HepG2 (cell line): Measurements from ENCODE around the gene SLC12A1.

Source experiments
- FOXM1 ChIP-seq: sonication (generic); formaldehyde crosslinking; IDR thresholded peaks from 2 replicates; pipeline ENCODE4 v1.5.0; 2020; ENCODE audit warnings: missing genetic modification reagents
- FOXP1 ChIP-seq, 2 experiments: fragments of 450-650 bp in 1 of 2; IDR thresholded peaks; 2 replicates each; pipeline ENCODE4 v1.6.1; 2017 to 2018; ENCODE audit warnings: antibody characterized with exemption in 1 of 2
- GZF1 ChIP-seq: sonication (generic); formaldehyde crosslinking; IDR thresholded peaks from 2 replicates; pipeline ENCODE4 v1.5.1; 2020; ENCODE audit warnings: mild to moderate bottlenecking, missing genetic modification reagents
- MIXL1 ChIP-seq: IDR thresholded peaks from 2 replicates; pipeline ENCODE4 v1.6.1; 2016
- ZBTB7B ChIP-seq: sonication (generic); formaldehyde crosslinking; IDR thresholded peaks from 2 replicates; pipeline ENCODE4 v1.4.0; 2020; ENCODE audit warnings: missing genetic modification reagents
- ZNF20 ChIP-seq: sonication (generic); formaldehyde crosslinking; IDR thresholded peaks from 2 replicates; pipeline ENCODE4 v1.4.0; 2020; ENCODE audit warnings: mild to moderate bottlenecking, moderate library complexity, missing genetic modification reagents
- TF ChIP-seq, protein P1 (sequence below): sonication (generic); formaldehyde crosslinking; IDR thresholded peaks from 2 replicates; pipeline ENCODE4 v1.4.0; 2020; ENCODE audit warnings: missing genetic modification reagents
- TF ChIP-seq, protein P2 (sequence below): sonication (generic); formaldehyde crosslinking; IDR thresholded peaks from 2 replicates; pipeline ENCODE4 v1.5.0; 2020; ENCODE audit warnings: mild to moderate bottlenecking, missing genetic modification reagents, moderate library complexity
- TF ChIP-seq, protein P3 (sequence below): sonication (generic); formaldehyde crosslinking; IDR thresholded peaks from 2 replicates; pipeline ENCODE4 v1.4.0; 2020; ENCODE audit warnings: mild to moderate bottlenecking, missing genetic modification reagents

DNA sequence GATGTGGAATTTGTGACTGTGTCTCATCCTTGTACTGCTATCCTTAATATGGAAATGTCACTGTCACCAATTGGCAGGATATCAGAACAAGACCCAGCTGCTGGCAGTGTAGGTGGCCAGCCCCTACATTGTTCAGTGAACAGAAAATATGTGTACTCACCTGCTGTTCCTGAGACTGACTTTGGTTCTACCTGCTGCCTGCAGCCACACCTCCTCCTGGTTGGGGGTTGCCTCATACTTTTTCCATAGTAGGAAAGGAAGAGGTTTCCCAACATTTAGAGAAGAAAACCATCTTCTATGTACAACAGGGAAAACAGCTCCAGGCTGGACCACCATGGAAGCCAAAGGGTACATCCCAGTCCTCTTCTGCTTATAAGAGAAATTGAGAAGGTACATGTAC, 35.9 kb downstream of the SLC12A1 start:
- TF ChIP-seq, protein P1, sequence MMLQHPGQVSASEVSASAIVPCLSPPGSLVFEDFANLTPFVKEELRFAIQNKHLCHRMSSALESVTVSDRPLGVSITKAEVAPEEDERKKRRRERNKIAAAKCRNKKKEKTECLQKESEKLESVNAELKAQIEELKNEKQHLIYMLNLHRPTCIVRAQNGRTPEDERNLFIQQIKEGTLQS (CRISPR knock-in tag) = no peak
- TF ChIP-seq FOXP1 (IDR thresholded peaks at IDR 0.05) = no peak
- no peak for TF ChIP-seq FOXP1 (CRISPR knock-in tag; IDR thresholded peaks at IDR 0.05)
- no peak for TF ChIP-seq GZF1 (CRISPR knock-in tag)
- TF ChIP-seq, protein P2, sequence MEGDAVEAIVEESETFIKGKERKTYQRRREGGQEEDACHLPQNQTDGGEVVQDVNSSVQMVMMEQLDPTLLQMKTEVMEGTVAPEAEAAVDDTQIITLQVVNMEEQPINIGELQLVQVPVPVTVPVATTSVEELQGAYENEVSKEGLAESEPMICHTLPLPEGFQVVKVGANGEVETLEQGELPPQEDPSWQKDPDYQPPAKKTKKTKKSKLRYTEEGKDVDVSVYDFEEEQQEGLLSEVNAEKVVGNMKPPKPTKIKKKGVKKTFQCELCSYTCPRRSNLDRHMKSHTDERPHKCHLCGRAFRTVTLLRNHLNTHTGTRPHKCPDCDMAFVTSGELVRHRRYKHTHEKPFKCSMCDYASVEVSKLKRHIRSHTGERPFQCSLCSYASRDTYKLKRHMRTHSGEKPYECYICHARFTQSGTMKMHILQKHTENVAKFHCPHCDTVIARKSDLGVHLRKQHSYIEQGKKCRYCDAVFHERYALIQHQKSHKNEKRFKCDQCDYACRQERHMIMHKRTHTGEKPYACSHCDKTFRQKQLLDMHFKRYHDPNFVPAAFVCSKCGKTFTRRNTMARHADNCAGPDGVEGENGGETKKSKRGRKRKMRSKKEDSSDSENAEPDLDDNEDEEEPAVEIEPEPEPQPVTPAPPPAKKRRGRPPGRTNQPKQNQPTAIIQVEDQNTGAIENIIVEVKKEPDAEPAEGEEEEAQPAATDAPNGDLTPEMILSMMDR (CRISPR knock-in tag) = no peak
- TF ChIP-seq MIXL1 (CRISPR knock-in tag) = no peak
- no peak for TF ChIP-seq ZNF20 (CRISPR knock-in tag)
- no peak for TF ChIP-seq FOXM1 (CRISPR knock-in tag)
- no peak for TF ChIP-seq ZBTB7B
- TF ChIP-seq, protein P3, sequence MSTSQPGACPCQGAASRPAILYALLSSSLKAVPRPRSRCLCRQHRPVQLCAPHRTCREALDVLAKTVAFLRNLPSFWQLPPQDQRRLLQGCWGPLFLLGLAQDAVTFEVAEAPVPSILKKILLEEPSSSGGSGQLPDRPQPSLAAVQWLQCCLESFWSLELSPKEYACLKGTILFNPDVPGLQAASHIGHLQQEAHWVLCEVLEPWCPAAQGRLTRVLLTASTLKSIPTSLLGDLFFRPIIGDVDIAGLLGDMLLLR (CRISPR knock-in tag) = no peak
